Osteocyte (in vitro differentiated cells): ENCODE data around the gene NTN4. TPM values are rescaled to one million over a fixed set of nuclear protein-coding genes. Genes with fewer than 3 reads are reported as not detected.

Experiments used
- DNase-seq: peaks from one replicate; pipeline ENCODE4 v3.0.0; 2021; ENCODE audit warnings: mixed read lengths; ENCODE audit not compliant: unreplicated experiment; ENCODE audit errors: extremely low spot score
- H3K27ac Mint-ChIP-seq: one replicate; pipeline ENCODE4 v1.8.0; 2021; ENCODE audit warnings: mild to moderate bottlenecking, mixed read lengths; ENCODE audit not compliant: unreplicated experiment
- H3K27me3 Mint-ChIP-seq: one replicate; pipeline ENCODE4 v1.8.0; 2021; ENCODE audit warnings: mixed read lengths; ENCODE audit not compliant: unreplicated experiment
- H3K36me3 Mint-ChIP-seq: one replicate; pipeline ENCODE4 v1.8.0; 2021; ENCODE audit warnings: mixed read lengths; ENCODE audit not compliant: unreplicated experiment
- H3K4me1 Mint-ChIP-seq: one replicate; pipeline ENCODE4 v1.8.0; 2021; ENCODE audit warnings: mixed read lengths; ENCODE audit not compliant: unreplicated experiment
- H3K4me3 Mint-ChIP-seq: one replicate; pipeline ENCODE4 v1.8.0; 2021; ENCODE audit warnings: mild to moderate bottlenecking, moderate library complexity, mixed read lengths; ENCODE audit not compliant: unreplicated experiment
- H3K9me3 Mint-ChIP-seq: one replicate; pipeline ENCODE4 v1.8.0; 2021; ENCODE audit warnings: mixed read lengths; ENCODE audit not compliant: unreplicated experiment
- total RNA-seq: library from RNA; stranded (reverse); gene quantifications from 2 replicates; pipeline ENCODE4 v1.2.1, GENCODE V29; 2021
- TF ChIP-seq, protein P1 (sequence below): fragments of 200-600 bp; sonication (generic); IDR thresholded peaks from 2 replicates; pipeline ENCODE4 v1.5.0; 2021; ENCODE audit warnings: antibody characterized with exemption, mild to moderate bottlenecking, moderate library complexity

NTN4 gene
- total RNA-seq, 1 donor from 2014 or later, result 654 TPM

DNA sequence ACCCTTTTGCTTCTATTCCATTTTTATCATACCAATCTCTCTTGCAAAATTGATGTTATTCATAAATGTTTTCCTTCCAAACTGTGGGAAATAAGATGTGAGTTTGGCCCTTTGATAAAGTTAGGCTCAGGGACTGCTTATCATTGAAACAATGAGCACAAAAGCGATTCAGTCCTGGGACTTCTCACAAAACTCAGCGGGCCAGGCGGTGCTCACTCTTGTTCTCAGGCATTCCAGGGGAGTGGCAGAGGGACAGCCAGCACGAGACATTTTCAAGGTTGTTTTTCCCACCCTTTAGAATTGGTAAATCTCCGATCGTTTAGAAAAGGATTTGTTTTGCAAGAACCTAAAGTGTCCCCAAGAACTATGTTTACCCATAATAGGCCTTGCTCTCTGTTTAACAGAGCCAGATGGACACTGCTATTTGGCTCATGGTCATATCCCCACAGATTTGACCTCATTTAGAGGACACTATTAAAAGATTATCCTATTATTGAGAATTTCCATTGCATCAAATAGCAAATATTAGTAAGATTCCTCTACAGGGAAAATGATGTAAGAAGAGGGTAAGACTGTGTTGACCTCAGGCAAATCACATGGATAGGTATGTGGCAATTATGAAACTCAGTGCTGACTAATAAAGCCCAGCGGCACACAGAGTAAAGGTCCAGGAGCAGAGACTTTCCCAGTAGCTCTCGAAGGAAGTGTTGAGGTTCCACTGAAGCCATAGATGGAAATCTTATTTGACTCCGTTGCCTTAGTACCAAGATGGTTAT, 136.6 kb downstream of the NTN4 start:
- H3K4me1 Mint-ChIP-seq, result peaks cover 47% of the 10 kb centered on the region
- H3K9me3 Mint-ChIP-seq, result peaks cover 4% of the 10 kb centered on the region
- H3K36me3 Mint-ChIP-seq, result peaks cover 12% of the 10 kb centered on the region
- TF ChIP-seq, protein P1, sequence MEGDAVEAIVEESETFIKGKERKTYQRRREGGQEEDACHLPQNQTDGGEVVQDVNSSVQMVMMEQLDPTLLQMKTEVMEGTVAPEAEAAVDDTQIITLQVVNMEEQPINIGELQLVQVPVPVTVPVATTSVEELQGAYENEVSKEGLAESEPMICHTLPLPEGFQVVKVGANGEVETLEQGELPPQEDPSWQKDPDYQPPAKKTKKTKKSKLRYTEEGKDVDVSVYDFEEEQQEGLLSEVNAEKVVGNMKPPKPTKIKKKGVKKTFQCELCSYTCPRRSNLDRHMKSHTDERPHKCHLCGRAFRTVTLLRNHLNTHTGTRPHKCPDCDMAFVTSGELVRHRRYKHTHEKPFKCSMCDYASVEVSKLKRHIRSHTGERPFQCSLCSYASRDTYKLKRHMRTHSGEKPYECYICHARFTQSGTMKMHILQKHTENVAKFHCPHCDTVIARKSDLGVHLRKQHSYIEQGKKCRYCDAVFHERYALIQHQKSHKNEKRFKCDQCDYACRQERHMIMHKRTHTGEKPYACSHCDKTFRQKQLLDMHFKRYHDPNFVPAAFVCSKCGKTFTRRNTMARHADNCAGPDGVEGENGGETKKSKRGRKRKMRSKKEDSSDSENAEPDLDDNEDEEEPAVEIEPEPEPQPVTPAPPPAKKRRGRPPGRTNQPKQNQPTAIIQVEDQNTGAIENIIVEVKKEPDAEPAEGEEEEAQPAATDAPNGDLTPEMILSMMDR, result no peak
- H3K27ac Mint-ChIP-seq, result peak overlapping the region; percentile 93
- H3K4me3 Mint-ChIP-seq, result peak overlapping the region; percentile 47
- DNase-seq, result no peak
- no peaks in the 10 kb centered on the region for H3K27me3 Mint-ChIP-seq

DNA sequence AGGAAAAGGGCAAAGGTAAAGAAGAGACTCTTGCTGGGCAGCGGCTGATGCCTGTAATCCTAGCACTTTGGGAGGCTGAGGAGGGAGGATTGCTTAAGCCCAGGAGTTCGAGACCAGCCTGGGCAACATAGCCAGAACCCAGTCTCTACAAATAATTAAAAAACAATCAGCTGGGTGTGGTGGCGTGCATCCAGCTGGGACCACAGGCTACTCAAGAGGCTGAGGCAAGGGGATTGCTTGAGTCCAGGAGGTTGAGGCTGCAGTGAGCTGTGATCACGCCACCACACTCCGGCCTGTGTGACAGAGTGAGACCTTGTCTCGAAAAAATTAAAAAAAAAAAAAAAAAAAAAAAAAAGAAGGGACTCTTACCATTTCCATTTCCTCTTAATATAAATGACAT, 138.9 kb downstream of the NTN4 start:
- DNase-seq, result no peak
- Mint-ChIP-seq H3K27ac (peak overlapping the region; percentile 67), H3K27me3 (no peaks in the 10 kb centered on the region), H3K4me3 (no peak overlapping the region), H3K36me3 (peaks cover 5% of the 10 kb centered on the region), H3K4me1 (peaks cover 66% of the 10 kb centered on the region), H3K9me3 (peaks cover 4% of the 10 kb centered on the region)
- TF ChIP-seq, protein P1, result no peak

DNA sequence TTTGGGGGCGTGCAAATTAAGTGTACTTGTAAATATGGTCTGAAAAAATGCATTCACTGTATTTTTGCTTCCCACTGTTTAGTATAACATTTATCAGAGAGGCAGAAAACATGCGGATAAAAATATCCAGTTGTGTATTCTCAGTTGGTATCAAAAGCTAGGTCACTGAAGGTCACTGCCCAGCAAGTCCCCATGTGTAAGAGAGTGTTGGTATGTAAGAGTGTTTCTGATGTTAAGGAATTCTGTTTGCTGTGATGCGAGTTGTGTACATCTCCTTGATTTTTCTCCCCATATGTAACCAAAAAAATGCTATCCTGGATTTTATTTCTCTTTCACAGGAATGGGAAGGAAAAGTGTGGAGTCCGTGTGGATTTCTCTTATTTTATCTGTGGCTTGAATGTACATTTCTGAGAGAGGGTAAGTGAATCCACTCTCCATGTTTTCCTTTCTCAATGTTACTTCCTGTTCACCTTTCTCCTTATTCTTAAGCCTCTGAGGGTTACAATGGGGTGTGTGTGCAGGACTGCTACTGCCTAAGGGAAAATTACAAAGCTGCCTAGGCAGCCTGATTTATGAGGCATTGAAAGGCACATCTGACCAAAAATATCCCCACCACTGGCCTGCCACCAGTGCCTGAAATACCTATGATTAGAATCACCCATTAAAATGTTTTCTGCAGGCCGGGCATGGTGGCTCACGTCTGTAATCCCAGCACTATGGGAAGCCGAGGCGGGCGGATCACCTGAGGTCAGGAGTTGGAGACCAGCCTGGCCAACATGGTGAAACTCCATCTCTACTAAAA, 141.4 kb downstream of the NTN4 start:
- H3K9me3 Mint-ChIP-seq, result peaks cover under 1% of the 10 kb centered on the region
- H3K4me3 Mint-ChIP-seq, result peak overlapping the region; percentile 41
- peaks cover under 1% of the 10 kb centered on the region for H3K36me3 Mint-ChIP-seq
- peak overlapping the region; percentile 99 for H3K27ac Mint-ChIP-seq
- TF ChIP-seq, protein P1, result no peak
- H3K4me1 Mint-ChIP-seq, result peaks cover 69% of the 10 kb centered on the region
- no peaks in the 10 kb centered on the region for H3K27me3 Mint-ChIP-seq
- DNase-seq, result no peak

DNA sequence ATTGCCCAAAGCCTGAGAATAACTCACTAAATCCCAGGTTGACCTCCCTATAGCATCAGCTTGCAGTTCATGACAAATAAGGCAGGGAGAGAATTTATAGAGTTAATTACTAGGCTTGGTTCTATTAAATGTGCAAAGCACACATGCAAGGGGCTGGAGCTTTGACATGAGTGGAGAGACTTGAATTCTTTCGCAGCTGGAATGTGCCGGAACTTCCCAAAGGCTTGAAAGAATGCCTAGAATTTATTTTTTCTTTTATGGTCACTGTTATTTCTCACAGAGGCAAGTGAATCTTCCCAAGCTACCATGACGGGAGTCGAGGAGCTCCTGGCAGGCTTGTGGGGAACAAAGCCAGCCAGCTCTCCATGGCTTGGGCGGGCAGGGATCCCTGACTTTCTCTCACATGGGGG, 143.8 kb downstream of the NTN4 start:
- DNase-seq, result no peak
- Mint-ChIP-seq H3K4me1 (peaks cover 54% of the 10 kb centered on the region), H3K27me3 (no peaks in the 10 kb centered on the region), H3K9me3 (peaks cover 4% of the 10 kb centered on the region), H3K4me3 (no peak overlapping the region), H3K36me3 (peaks cover 2% of the 10 kb centered on the region), H3K27ac (peak overlapping the region; percentile 99)
- TF ChIP-seq, protein P1, result no peak

DNA sequence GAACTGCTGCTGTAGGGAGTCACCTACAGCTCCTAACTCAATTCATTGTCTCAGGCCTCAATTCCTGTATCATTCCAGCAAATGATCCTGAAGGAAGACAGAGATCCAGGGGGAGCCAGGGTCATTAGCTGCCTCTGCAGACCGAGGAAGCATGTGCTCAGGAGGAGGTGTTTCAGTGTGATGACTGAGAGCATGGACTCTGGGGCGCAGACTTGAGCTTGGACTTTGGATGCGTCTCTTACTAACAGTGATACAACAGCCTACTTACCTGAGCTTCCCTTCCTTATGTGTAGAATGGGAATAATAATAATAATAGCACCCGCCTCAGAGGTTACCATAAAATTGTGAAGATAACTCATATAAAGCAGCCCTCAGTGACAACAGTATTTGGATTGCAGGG, 147.3 kb downstream of the NTN4 start:
- Mint-ChIP-seq H3K27me3 (no peaks in the 10 kb centered on the region), H3K36me3 (peaks cover 2% of the 10 kb centered on the region), H3K9me3 (peaks cover 4% of the 10 kb centered on the region), H3K4me3 (no peak overlapping the region), H3K27ac (no peak overlapping the region), H3K4me1 (peaks cover 41% of the 10 kb centered on the region)
- DNase-seq, result no peak
- TF ChIP-seq, protein P1, result no peak
